ENCODE data around the gene ITIH3. TPM values are rescaled to one million over a fixed set of nuclear protein-coding genes. Genes with fewer than 3 reads are reported as not detected.

The ITIH3 gene
- total and polyA plus RNA-seq, 2 of the 8 experiments (the other 6 are each of a cell fraction or from before 2014, with no cell fraction given): not detected

- Histone ChIP-seq H3K18ac (ENCODE audit: extremely low read depth, low read length) (no peak overlapping the region), H2AFZ (ENCODE audit: low read length) (no peak overlapping the region), H3K4ac (replicated peaks; ENCODE audit: insufficient read length, low read depth, low read length) (no peak overlapping the region), H3K79me2 (ENCODE audit: control insufficient read depth in 1 of 2, insufficient read depth in 2 of 2, low read length in 2 of 2) (no peaks in the 10 kb centered on the region), H2BK15ac (ENCODE audit: low read length) (no peak overlapping the region), H3K9me3 (ENCODE audit: insufficient read depth in 2 of 2, low read depth in 1 of 2, low read length in 1 of 2) (no peaks in the 10 kb centered on the region), H3K79me1 (ENCODE audit: low read depth, low read length) (no peaks in the 10 kb centered on the region), H2BK5ac (ENCODE audit: low read depth, low read length) (no peak overlapping the region), H3K4me1 (replicated peaks in 1 of 4; ENCODE audit: control insufficient read depth in 3 of 4, insufficient read depth in 4 of 4, low read length in 3 of 4) (peaks cover 0 to 8% (median 0%) of the 10 kb centered on the region in 4 experiments; a peak in 1 of 7 replicates), H3K14ac (ENCODE audit: insufficient read length) (no peak overlapping the region), H4K91ac (replicated peaks; ENCODE audit: insufficient read length, low read length) (no peak overlapping the region), H2BK20ac (ENCODE audit: low read length) (no peak overlapping the region), H3K23ac (ENCODE audit: insufficient read length) (no peak overlapping the region), H3K56ac (replicated peaks; ENCODE audit: insufficient read length, low read depth, low read length) (no peak overlapping the region), H3K9ac (replicated peaks in 1 of 4; ENCODE audit: extremely low read depth in 1 of 4, low read depth in 3 of 4, low read length in 3 of 4) (no peak overlapping the region), H4K8ac (ENCODE audit: extremely low read depth, insufficient read depth, low read length) (no peak overlapping the region), H3K27ac (ENCODE audit: low read depth, low read length) (no peak overlapping the region), H3K23me2 (ENCODE audit: low read depth, low read length) (no peaks in the 10 kb centered on the region), H4K5ac (ENCODE audit: insufficient read length, low read depth, low read length) (no peak overlapping the region), H3K36me3 (ENCODE audit: control insufficient read depth in 2 of 4, insufficient read depth in 4 of 4, low read length in 3 of 4) (no peaks in the 10 kb centered on the region; a peak in 1 of 8 replicates), H4K20me1 (replicated peaks in 1 of 2; ENCODE audit: control insufficient read depth in 1 of 2, insufficient read depth in 2 of 2, low read length in 2 of 2) (peaks cover 0 to 3% of the 10 kb centered on the region in 2 experiments), H3K4me3 (ENCODE audit: extremely low read depth in 1 of 4, insufficient read depth in 2 of 4, low read depth in 3 of 4, low read length in 4 of 4) (no peak overlapping the region), H2AK5ac (ENCODE audit: low read depth, low read length) (no peak overlapping the region), H3K4me2 (ENCODE audit: insufficient read depth in 1 of 2, low read depth in 2 of 2, low read length in 2 of 2) (no peak overlapping the region), H2BK120ac (replicated peaks; ENCODE audit: low read depth, low read length) (no peak overlapping the region), H3K27me3 (replicated peaks in 1 of 4; ENCODE audit: control insufficient read depth in 3 of 4, extremely low read depth in 1 of 4, insufficient read depth in 3 of 4, low read length in 3 of 4) (no peaks in the 10 kb centered on the region; a peak in 1 of 7 replicates), H2BK12ac (ENCODE audit: low read depth, low read length) (no peak overlapping the region; the same call in 1 of the 2 replicates)
- POLR2A ChIA-PET (ENCODE audit: partially characterized antibody): interaction anchor here (0.7 to 2.0 kb wide), 2 partner anchors 9 to 12 kb away, joined by 5 to 10 read pairs; partner anchors contain the start of gene NEK4
- DNase-seq (ENCODE audit: low read depth in 1 of 2, low spot score in 2 of 2) (no peak), FAIRE-seq (no peak)
- WGBS, 2 experiments (ENCODE audit: extremely low coverage in 1 of 2, insufficient coverage in 1 of 2, insufficient read length in 1 of 2, insufficient replicate concordance in 2 of 2, low coverage in 1 of 2, low lambda C conversion rate in 2 of 2, missing lambda C conversion rate in 1 of 2): 88% methylated on average over 3 of the region's 3 CpGs; no CpG with 5 or more reads in 1 of the 2 experiments
- CTCF ChIA-PET (ENCODE audit: partially characterized antibody): interaction anchor here (1.3 to 4.1 kb wide), 4 partner anchors 9 to 37 kb away, joined by 5 to 19 read pairs (median 14); no protein-coding TSS in a partner anchor
- TF ChIP-seq CTCF (IDR thresholded peaks at IDR 0.05; ENCODE audit: control extremely low read depth in 1 of 3, insufficient read depth in 1 of 3, low read depth in 1 of 3, low read length in 3 of 3) (no peak), FOSL1 (IDR thresholded peaks at IDR 0.05; ENCODE audit: insufficient read depth, low read depth, low read length) (no peak), ATF3 (IDR thresholded peaks at IDR 0.05; ENCODE audit: insufficient read depth, low read depth, low read length) (no peak), HDAC2 (IDR thresholded peaks at IDR 0.05; ENCODE audit: borderline replicate concordance in 1 of 2, low read depth in 2 of 2, low read length in 2 of 2) (no peak), JUND (IDR thresholded peaks at IDR 0.05; ENCODE audit: low read length) (no peak), POU5F1 (IDR thresholded peaks at IDR 0.05; ENCODE audit: low read depth, low read length) (no peak), CREB1 (IDR thresholded peaks at IDR 0.05) (no peak), TEAD4 (IDR thresholded peaks at IDR 0.05; ENCODE audit: low read depth, low read length) (no peak), CEBPB (IDR thresholded peaks at IDR 0.05; ENCODE audit: low read depth, low read length) (no peak), TCF12 (IDR thresholded peaks at IDR 0.05; ENCODE audit: low read depth, low read length) (no peak), BCL11A (IDR thresholded peaks at IDR 0.05; ENCODE audit: low read depth in 2 of 2, low read length in 2 of 2) (no peak), TAF1 (IDR thresholded peaks at IDR 0.05; ENCODE audit: low read depth, low read length) (no peak)
These were observed 11.4 kb upstream of the ITIH3 start for GRCh38 chr3:52783211-52783555.
